HCT116 (cell line): Measurements from ENCODE around the gene ZBTB16. TPM values are rescaled to one million over a fixed set of nuclear protein-coding genes. Genes with fewer than 3 reads are reported as not detected.

Experiments
- ATAC-seq: fragments of 200-7000 bp; cut with Tn5 transposase; 2 replicates; pipeline ENCODE4 v1.9.1; 2020; ENCODE audit warnings: mild to moderate bottlenecking, moderate library complexity
- BruUV-seq: library from RNA; stranded (reverse); fragments of 400-500 nt; replicated peaks from 2 replicates; lab custom pipeline; 2021; lab: Mats Ljungman, UMichigan
- CTCF ChIA-PET: fragments of 300-600 bp; sonication (Branson Sonifier 250); formaldehyde crosslinking; loops from one replicate; lab custom pipeline; 2021; ENCODE audit warnings: antibody characterized with exemption; lab: Charles Lee
- POLR2A ChIA-PET: fragments of 300-600, 350-600 bp; sonication (Branson Sonifier 250); formaldehyde crosslinking; loops from one replicate; lab custom pipeline; 2021; ENCODE audit warnings: antibody characterized with exemption; lab: Charles Lee
- RAD21 ChIA-PET, 2 experiments: fragments of 300-600 bp; sonication (Branson Sonifier 250); formaldehyde crosslinking; loops; one replicate each; lab custom pipeline; 2023; ENCODE audit warnings: low total read pairs in 2 of 2; ENCODE audit not compliant: uncharacterized antibody in 2 of 2, unreplicated experiment in 2 of 2, low non-redundant PET in 1 of 2; lab: Charles Lee
- DNase-seq: peaks from one replicate; pipeline ENCODE4 v3.0.0-alpha.2; 2010; ENCODE audit warnings: low read depth, low spot score
- H2AFZ ChIP-seq: fragments of 200-600 bp; shearing (Covaris generic), sonication (generic); 2 replicates; pipeline ENCODE4 v1.6.1; 2017; ENCODE audit warnings: low read depth, mixed run types, mixed read lengths, antibody characterized with exemption, low read length; ENCODE audit not compliant: poor library complexity, severe bottlenecking
- H3K27ac ChIP-seq: 2 replicates; pipeline ENCODE4 v1.5.1; 2012; ENCODE audit warnings: low read depth, low read length
- H3K27me3 ChIP-seq: fragments of 200-600 bp; sonication (generic); 2 replicates; pipeline ENCODE4 v1.6.1; 2016; ENCODE audit warnings: mixed run types, low read length, mixed read lengths; ENCODE audit not compliant: insufficient read depth
- H3K36me3 ChIP-seq, 2 experiments: fragments of 200-500 bp in 1 of 2; fragments of 200-600 bp in 1 of 2; sonication (Bioruptor generic) in 1 of 2; sonication (generic) in 1 of 2; 2 replicates each; pipeline versions ENCODE4 v1.5.1 to v1.6.1; 2014 to 2016; ENCODE audit warnings: low read length in 2 of 2, inconsistent platforms in 1 of 2, mixed read lengths in 1 of 2, mixed run types in 1 of 2; ENCODE audit not compliant: insufficient read depth in 2 of 2, control insufficient read depth in 1 of 2
- H3K4me1 ChIP-seq, 2 experiments: fragments of 200-600 bp in 1 of 2; sonication (generic) in 1 of 2; 2 replicates each; pipeline versions ENCODE4 v1.5.1 to v1.6.1; 2012 to 2017; ENCODE audit warnings: low read length in 2 of 2, inconsistent platforms in 1 of 2, mild to moderate bottlenecking in 1 of 2, mixed read lengths in 1 of 2, mixed run types in 1 of 2, moderate library complexity in 1 of 2; ENCODE audit not compliant: insufficient read depth in 2 of 2, control insufficient read depth in 1 of 2
- H3K4me2 ChIP-seq: fragments of 200-600 bp; sonication (generic); 2 replicates; pipeline ENCODE4 v1.6.1; 2017; ENCODE audit warnings: mixed run types, low read length, mixed read lengths
- H3K4me3 ChIP-seq, 2 experiments: fragments of 200-600 bp in 1 of 2; sonication (generic) in 1 of 2; replicated peaks in 1 of 2; 2 replicates each; pipeline ENCODE4 v1.5.1; 2011 to 2016; ENCODE audit warnings: low read length in 2 of 2, control low read depth in 1 of 2, low read depth in 1 of 2, mild to moderate bottlenecking in 1 of 2, mixed read lengths in 1 of 2, mixed run types in 1 of 2
- H3K79me2 ChIP-seq: fragments of 200-600 bp; sonication (generic); 2 replicates; pipeline ENCODE4 v1.6.1; 2017; ENCODE audit warnings: mild to moderate bottlenecking, mixed run types, low read length, moderate library complexity, mixed read lengths; ENCODE audit not compliant: insufficient read depth
- H3K9ac ChIP-seq: fragments of 200-600 bp; sonication (generic); 2 replicates; pipeline ENCODE4 v1.6.1; 2016; ENCODE audit warnings: low read length, mixed read lengths
- H3K9me2 ChIP-seq: fragments of 200-600 bp; sonication (generic), shearing (Covaris generic); 2 replicates; pipeline ENCODE4 v1.6.1; 2017; ENCODE audit warnings: mixed run types, mild to moderate bottlenecking, moderate library complexity; ENCODE audit not compliant: insufficient read depth
- H3K9me3 ChIP-seq, 2 experiments: fragments of 200-500 bp in 1 of 2; fragments of 200-600 bp in 1 of 2; sonication (Bioruptor generic) in 1 of 2; sonication (generic) in 1 of 2; 2 replicates each; pipeline ENCODE4 v1.6.1; 2014 to 2017; ENCODE audit warnings: low read length in 2 of 2, mixed read lengths in 2 of 2, inconsistent platforms in 1 of 2, low read depth in 1 of 2, mild to moderate bottlenecking in 1 of 2, mixed run types in 1 of 2, moderate library complexity in 1 of 2; ENCODE audit not compliant: control insufficient read depth in 1 of 2, insufficient read depth in 1 of 2
- H4K20me1 ChIP-seq: fragments of 200-600 bp; sonication (generic), shearing (Covaris generic); 2 replicates; pipeline ENCODE4 v1.6.1; 2017; ENCODE audit warnings: mixed run types, mild to moderate bottlenecking, moderate library complexity; ENCODE audit not compliant: insufficient read depth
- ATF3 ChIP-seq: IDR thresholded peaks from 2 replicates; pipeline ENCODE4 v1.6.1; 2012
- CEBPB ChIP-seq: IDR thresholded peaks from 2 replicates; pipeline ENCODE4 v1.6.1; 2012; ENCODE audit warnings: low read depth
- ELF1 ChIP-seq: IDR thresholded peaks from 2 replicates; pipeline ENCODE4 v1.6.1; 2012; ENCODE audit warnings: low read depth, borderline replicate concordance
- EZH2 ChIP-seq: fragments of 200-600 bp; sonication (generic); IDR thresholded peaks from 2 replicates; pipeline ENCODE4 v1.6.1; 2017; ENCODE audit warnings: antibody characterized with exemption, mixed run types
- EZH2phosphoT487 ChIP-seq: fragments of 200-600 bp; IDR thresholded peaks from 2 replicates; pipeline ENCODE4 v1.6.1; 2018; ENCODE audit warnings: antibody characterized with exemption, borderline replicate concordance
- FOSL1 ChIP-seq: IDR thresholded peaks from 2 replicates; pipeline ENCODE4 v1.6.1; 2012; ENCODE audit warnings: low read depth
- JUND ChIP-seq: IDR thresholded peaks from 2 replicates; pipeline ENCODE4 v1.6.1; 2012
- POLR2A ChIP-seq: IDR thresholded peaks from 2 replicates; pipeline ENCODE4 v1.7.0; 2011; ENCODE audit warnings: borderline replicate concordance; ENCODE audit not compliant: insufficient read depth, insufficient read length; ENCODE audit errors: extremely low read depth
- RAD21 ChIP-seq: IDR thresholded peaks from 2 replicates; pipeline ENCODE4 v1.6.1; 2012; ENCODE audit warnings: low read depth, mild to moderate bottlenecking
- REST ChIP-seq: IDR thresholded peaks from 2 replicates; pipeline ENCODE4 v1.6.1; 2012; ENCODE audit warnings: low read depth
- SIN3A ChIP-seq: IDR thresholded peaks from 2 replicates; pipeline ENCODE4 v1.6.1; 2012; ENCODE audit warnings: low read depth
- SP1 ChIP-seq: IDR thresholded peaks from 2 replicates; pipeline ENCODE4 v1.6.1; 2012; ENCODE audit warnings: low read depth
- TCF7L2 ChIP-seq: IDR thresholded peaks from 2 replicates; pipeline ENCODE4 v1.7.0; 2011; ENCODE audit warnings: borderline replicate concordance, inconsistent platforms; ENCODE audit not compliant: insufficient read depth, insufficient read length; ENCODE audit errors: extremely low read depth
- YY1 ChIP-seq: IDR thresholded peaks from 2 replicates; pipeline ENCODE4 v1.6.1; 2011; ENCODE audit warnings: low read length, low read depth, moderate library complexity, mild to moderate bottlenecking; ENCODE audit not compliant: insufficient replicate concordance; ENCODE audit errors: extremely low read depth
- ZBTB33 ChIP-seq: IDR thresholded peaks from 2 replicates; pipeline ENCODE4 v1.6.1; 2011; ENCODE audit warnings: mild to moderate bottlenecking, low read length, moderate library complexity; ENCODE audit not compliant: insufficient replicate concordance; ENCODE audit errors: extremely low read depth
- ZFX ChIP-seq: fragments of 450-650 bp; IDR thresholded peaks from 2 replicates; pipeline ENCODE4 v1.6.1; 2017
- ZNF274 ChIP-seq: fragments of 200-500 bp; sonication (Bioruptor generic); IDR thresholded peaks from 2 replicates; pipeline ENCODE4 v1.6.1; 2014; ENCODE audit warnings: mild to moderate bottlenecking, low read depth, low read length, inconsistent platforms
- intact Hi-C: fragments of 100-400 bp; cut with micrococcal nuclease; formaldehyde crosslinking; loops from 2 replicates; pipeline ENCODE4 v1.10.0; 2022
- total RNA-seq: library from RNA; stranded (reverse); gene quantifications from one replicate; pipeline ENCODE4 v1.2.1, GENCODE V29; 2021; ENCODE audit not compliant: unreplicated experiment
- TF ChIP-seq, protein P1 (sequence below), 3 experiments: fragments of 200-600 bp in 1 of 3; sonication (generic) in 1 of 3; IDR thresholded peaks in 2 of 3; conservative IDR thresholded peaks in 1 of 3; 2 replicates each; pipeline ENCODE4 v1.5.1; 2012 to 2017; ENCODE audit warnings: low read depth in 2 of 3, low read length in 2 of 3, antibody characterized with exemption in 1 of 3, borderline replicate concordance in 1 of 3, control low read depth in 1 of 3, mild to moderate bottlenecking in 1 of 3, mixed read lengths in 1 of 3, mixed run types in 1 of 3, moderate library complexity in 1 of 3; ENCODE audit not compliant: insufficient read depth in 1 of 3
- TF ChIP-seq, protein P2 (sequence below): IDR thresholded peaks from 2 replicates; pipeline ENCODE4 v1.6.1; 2012

The ZBTB16 gene
- total RNA-seq, 1 experiment from 2014 or later: 0.30 TPM

GRCh38 chr11:114092478-114092877 is 33.0 kb downstream of the ZBTB16 start:
- Histone ChIP-seq H3K9ac (no peak overlapping the region), H2AFZ (no peak overlapping the region), H3K4me2 (no peak overlapping the region), H3K27me3 (peaks cover 23% of the 10 kb centered on the region), H3K9me2 (no peaks in the 10 kb centered on the region), H3K27ac (no peak overlapping the region), H3K79me2 (no peaks in the 10 kb centered on the region), H3K9me3 (no peaks in the 10 kb centered on the region), H3K4me1 (no peaks in the 10 kb centered on the region), H3K4me3 (no peak overlapping the region), H4K20me1 (no peaks in the 10 kb centered on the region), H3K36me3 (no peaks in the 10 kb centered on the region)
- ChIA-PET POLR2A (no interaction called here), RAD21 (no interaction called here), CTCF (no interaction called here)
- ATAC-seq (no peak), DNase-seq (no peak)
- TF ChIP-seq REST (no peak), EZH2phosphoT487 (no peak), FOSL1 (no peak), EZH2 (no peak), ZBTB33 (no peak), SP1 (no peak), TCF7L2 (no peak), RAD21 (no peak), POLR2A (no peak), SIN3A (no peak), CEBPB (no peak), YY1 (no peak), ELF1 (no peak), JUND (no peak), ZFX (no peak), ATF3 (no peak), ZNF274 (no peak)
- TF ChIP-seq, protein P1, sequence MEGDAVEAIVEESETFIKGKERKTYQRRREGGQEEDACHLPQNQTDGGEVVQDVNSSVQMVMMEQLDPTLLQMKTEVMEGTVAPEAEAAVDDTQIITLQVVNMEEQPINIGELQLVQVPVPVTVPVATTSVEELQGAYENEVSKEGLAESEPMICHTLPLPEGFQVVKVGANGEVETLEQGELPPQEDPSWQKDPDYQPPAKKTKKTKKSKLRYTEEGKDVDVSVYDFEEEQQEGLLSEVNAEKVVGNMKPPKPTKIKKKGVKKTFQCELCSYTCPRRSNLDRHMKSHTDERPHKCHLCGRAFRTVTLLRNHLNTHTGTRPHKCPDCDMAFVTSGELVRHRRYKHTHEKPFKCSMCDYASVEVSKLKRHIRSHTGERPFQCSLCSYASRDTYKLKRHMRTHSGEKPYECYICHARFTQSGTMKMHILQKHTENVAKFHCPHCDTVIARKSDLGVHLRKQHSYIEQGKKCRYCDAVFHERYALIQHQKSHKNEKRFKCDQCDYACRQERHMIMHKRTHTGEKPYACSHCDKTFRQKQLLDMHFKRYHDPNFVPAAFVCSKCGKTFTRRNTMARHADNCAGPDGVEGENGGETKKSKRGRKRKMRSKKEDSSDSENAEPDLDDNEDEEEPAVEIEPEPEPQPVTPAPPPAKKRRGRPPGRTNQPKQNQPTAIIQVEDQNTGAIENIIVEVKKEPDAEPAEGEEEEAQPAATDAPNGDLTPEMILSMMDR (IDR thresholded peaks at IDR 0.05 in 2 of 3, conservative IDR thresholded peaks at IDR 0.05 in 1 of 3; ENCODE audit: borderline replicate concordance in 1 of 3, insufficient read depth in 1 of 3, low read depth in 2 of 3, low read length in 2 of 3): no peak
- TF ChIP-seq, protein P2, sequence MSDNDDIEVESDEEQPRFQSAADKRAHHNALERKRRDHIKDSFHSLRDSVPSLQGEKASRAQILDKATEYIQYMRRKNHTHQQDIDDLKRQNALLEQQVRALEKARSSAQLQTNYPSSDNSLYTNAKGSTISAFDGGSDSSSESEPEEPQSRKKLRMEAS: no peak
- intact Hi-C loops: no loop called here
- BruUV-seq: no TSS peak
